KG1 (cell line): ENCODE measurements around the gene MCUR1.
"Not testable (repeated sequence)": the region's sequence is repeated elsewhere in the genome, so short reads cannot be mapped to it uniquely, and the experiment has no call there.

Experiments used
- DNase-seq: peaks from one replicate; lab custom pipeline; 2025; lab: John Stamatoyannopoulos, UW

The MCUR1 gene

DNA sequence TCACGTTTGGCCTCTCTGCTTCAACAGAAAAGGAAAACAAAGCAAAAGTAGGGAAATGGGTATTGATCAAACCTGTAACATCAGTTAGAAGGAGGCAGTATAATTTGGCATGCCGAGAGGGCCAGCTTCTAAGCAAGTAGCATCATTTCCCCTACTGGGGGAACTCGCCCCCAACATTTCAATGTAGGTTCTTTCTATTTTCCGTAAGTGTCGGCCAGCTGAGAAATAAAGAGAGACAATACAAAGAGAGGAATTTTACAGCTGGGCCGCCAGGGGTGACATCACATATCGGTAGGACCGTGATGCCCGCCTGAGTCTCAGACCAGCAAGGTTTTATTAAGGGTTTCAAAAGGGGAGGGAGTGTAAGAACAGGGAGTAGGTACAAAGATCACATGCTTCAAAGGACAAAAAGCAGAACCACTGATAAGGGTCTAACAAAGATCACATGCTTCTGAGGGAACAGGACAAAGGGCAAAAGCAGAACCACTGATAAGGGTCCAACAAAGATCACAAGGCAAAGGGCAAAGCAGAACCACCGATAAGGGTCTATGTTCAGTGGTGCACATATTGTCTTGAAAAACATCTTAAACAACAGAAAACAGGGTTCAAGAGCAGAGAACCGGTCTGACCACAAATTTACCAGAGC, 14.4 kb upstream of the MCUR1 start:
- DNase-seq: not testable (repeated sequence)

DNA sequence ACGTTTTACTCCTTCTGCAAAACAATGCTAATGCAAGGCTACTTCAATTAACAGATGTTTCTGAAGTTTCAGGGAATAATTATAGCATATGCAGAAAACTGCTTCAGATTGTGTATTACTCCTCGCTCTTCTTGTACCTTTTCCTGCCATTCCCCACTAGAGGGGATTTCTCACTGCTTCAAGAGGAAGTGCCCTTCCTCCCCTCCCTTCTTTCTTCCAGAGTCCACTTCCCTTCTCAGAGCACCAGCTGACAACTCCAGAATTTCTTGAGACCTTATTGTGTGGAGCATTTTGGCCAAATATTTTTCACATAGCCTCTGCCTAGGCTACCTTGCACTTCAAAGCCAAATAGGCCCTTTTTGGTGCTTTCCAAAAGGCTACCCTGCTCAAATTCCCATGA, 12.7 kb upstream of the MCUR1 start:
- DNase-seq: no peak

DNA sequence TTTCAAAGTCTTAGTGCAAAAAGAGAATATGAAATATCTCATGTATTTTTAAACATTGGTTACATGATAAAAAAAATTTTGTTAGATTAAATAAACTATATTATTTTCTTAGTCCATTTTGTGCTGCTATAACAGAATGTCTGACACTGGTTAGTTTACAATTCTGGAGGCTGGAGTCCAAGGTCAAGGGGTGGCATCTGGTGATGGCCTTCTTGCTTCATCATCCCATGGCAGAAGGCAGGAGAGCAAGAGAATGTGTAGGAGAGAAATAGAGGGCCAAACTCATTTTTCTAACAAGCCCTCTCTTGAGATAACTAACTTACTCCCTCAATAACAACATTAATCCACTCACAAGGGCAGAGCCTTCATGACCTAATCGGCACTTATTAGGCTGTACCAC, 11.5 kb upstream of the MCUR1 start:
- no peak for DNase-seq

DNA sequence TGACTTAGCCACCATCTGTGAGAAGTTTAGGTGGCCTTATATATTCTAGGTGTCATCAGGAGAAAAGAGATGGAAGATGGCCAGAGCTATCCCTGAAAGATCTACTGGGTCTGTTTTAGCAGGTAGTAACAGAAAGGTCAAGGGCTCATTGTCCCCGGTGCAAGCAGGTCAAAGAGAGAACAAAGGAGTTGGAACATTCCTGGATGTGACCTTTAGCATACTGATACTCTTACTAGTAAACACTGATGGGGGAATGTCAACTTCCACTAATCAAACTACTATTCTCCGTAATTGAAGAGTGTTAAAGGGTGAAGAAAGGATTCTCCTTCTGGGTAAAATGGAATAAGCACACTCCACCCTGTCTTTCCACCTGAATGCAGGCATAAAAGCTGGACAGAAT, 4.0 kb upstream of the MCUR1 start:
- DNase-seq: no peak

DNA sequence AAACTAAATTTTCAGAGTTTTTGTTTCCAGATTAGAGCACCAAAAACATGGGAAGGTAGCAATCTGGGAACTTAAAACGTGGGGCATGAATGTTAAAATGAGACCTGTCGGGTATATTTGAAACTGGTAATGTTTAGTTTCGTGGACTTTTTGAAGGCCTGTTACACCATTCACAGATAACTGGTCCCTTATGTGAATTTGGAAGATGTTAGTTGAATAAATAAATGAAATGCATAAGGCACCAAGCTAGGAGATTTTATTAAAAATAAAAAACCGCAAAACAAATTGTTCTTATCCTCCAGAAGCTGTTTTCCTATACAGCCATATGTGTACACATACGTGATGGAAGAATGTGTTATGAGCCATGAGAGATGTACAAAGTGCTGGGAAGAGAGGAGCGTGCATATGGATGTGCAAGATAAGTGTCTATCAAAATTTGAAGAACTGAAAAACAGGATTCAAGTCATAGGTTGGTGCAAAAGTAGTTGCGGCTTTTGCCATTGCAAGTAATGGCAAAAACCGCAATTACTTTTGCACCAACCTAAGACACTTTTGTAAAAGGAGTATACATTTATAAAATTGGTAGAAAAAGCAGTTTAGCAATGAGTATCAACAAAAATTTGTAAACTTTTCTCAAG, 700 bp upstream of the MCUR1 start:
- DNase-seq: no peak

DNA sequence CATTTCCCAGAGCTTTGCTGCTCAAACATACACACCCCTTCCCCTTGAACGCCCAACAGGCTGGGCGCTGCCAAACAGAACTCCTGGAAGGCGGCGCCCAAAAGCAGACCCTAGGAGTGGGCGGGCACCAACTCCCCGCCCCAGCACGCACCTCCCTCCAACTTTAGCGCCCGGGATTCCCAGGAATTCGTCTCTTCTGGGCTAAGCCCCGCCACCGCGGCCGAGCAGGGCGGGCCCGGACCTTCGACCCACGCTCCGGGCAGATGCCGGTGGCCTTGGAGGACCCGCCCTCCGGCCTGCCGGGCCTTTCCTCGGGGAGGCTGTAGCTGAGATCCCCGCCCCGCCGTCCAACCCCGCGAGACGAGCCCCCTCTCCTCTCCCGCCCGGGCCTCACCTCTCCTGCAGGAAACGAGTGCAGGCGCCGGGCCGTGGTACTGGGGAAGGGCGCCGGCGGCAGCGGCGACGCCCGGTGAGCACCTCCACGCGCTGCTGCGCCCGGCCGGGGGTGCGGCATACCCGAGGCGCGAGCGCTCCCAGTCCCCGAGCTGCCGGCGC, 659 bp downstream of the MCUR1 start:
- no peak for DNase-seq

DNA sequence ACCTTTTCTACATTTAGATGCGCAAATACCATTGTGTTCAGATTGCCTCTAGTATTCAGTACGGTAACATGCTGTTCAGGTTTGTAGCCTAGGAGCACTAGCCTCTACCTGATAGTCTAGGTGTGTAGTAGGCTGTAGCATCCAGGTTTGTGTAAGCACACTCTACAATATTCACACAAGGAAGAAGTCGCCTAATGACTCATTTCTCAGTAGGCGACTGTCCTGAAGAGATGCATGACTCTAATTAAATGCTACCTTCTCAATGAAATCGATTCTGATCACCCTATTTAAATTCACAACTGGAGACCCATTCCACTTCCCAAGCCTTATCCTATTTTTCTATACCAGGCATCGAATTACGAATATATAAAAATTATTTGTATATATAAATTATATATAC, 1.3 kb downstream of the MCUR1 start:
- peak; percentile 18 for DNase-seq

DNA sequence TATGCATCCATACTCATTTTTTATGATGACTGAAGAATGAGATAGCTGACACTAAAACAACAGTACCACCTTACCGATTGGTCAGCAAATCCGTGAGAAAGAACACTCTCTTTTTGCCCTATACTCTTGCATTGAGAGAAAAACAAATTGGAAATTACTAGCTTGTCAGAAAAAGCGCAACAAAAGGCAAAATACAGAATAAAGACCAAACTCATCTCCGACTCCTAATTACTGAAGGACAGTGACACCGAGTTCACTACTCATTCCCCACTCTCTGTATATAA, 2.1 kb downstream of the MCUR1 start:
- DNase-seq: no peak

DNA sequence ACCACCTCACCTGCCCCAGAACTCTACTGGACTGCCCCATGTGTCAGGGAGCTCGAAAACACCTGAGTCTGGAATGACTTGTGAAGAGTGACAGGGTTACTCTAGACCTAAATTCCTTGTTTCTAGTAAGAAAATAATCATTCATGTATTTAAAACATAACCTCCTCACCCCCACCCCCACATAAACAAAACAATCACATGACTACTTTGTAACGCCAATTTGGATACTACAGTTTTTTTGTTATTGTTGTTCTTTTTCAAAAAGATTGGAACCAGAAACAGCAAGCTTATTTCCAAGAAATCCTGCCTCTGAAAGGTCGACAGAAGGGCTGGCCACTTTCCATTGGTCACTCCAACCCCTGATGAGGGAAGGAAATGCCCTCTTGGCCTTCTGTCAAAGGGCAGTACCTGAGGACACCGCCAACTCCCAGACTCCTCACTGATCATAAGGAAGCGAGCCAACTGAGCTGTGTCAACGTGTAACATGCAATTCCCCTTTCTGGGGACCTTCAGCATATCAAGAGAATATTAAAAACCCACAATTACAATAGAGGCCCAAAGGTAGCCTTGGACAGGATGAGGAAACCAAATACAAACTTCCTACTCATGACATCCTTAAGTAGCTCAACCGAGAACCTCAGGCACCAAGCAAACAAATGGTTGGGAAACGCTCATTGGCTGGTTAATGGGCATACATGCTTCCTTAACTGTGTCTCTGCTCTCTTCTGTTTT, 2.6 kb downstream of the MCUR1 start:
- DNase-seq: no peak

DNA sequence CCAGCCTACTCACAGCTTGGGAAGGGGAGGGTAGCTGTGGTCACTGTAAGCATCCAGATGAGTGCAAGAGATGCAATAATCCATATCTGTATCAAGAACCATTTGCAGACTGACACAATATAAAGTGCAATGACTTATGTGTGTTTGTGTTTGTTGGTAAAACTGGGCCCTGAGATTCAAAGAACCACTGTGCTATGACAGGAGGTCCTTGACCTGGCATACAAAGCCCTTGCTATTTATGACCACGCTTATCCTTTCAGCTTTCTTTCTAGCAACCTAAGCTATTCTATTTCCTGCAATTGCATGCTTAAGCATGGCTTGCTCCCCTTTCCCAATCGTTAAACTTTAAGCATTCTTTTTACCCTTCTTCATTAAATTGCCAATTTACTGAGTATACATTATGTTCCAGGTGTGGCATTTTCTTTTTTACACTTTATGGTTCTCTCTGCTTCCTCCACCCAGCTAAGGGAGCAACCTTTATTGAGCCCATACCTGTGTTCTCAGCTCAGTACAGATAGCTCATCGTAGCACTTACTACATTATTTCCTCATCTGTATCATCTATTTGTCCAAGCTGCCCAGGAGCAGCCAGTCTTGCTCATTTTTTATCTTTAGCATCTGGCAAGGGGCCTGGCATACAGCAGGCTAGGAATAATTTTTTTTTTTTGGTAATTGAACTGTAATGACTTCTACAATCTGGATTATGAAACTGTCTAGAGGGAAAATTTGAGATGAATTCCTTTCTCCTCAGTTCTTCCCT, 3.5 kb downstream of the MCUR1 start:
- DNase-seq: no peak

DNA sequence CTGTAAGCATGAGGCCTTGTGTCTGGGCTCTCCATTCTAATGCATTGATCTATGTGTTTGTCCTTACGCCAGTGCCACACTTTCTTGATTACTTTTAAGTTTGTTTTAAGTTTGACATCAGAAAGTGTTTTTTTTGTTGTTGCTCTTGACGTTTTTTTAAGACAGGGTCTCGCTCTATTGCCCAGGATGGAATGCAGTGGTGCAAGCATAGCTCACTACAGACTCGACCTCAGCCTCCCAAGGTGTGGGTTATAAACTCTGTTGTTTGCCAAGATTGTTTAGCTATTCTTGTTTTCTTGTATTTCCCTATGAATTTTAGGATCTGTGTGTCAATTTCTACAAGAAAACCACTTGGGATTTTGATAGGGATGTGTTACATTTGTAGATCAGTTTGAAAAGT, 5.6 kb downstream of the MCUR1 start:
- DNase-seq: no peak

DNA sequence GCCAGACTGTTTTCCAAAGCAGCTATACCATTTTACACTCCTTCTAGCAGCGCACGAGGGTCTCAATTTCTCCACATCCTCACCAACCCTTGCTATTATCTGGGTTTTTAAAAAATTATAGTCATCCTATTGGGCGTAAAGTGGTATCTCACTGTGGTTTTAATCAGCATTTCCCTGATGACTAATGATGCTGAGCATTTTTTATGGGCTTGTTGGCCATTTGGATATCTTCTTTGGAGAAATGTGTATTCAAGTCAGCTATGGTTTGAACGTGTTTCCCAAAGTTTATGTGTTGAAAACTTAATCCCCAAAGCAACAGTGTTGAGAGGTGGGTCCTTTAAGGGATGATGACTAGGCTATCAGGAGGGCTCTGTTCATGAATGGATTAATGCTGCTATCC, 6.7 kb downstream of the MCUR1 start:
- no peak for DNase-seq

DNA sequence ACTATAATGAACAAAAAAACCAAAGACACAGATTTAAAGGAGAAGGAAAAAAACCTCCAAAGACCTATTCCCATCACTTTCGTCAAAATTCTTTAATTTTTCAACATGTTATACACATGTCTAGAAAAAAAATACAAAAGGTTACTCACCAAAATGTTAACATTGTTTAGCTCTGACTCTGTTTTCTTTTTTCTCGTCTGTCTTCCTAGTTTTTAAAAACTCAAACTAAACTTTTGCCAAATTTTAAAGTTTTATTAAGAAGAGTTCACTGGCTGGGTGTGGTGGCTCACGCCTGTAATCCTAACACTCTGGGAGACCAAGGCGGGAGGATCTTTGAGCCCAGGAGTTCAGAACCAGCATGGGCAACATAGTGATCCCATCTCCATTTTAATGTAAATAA, 10.8 kb downstream of the MCUR1 start:
- no peak for DNase-seq

DNA sequence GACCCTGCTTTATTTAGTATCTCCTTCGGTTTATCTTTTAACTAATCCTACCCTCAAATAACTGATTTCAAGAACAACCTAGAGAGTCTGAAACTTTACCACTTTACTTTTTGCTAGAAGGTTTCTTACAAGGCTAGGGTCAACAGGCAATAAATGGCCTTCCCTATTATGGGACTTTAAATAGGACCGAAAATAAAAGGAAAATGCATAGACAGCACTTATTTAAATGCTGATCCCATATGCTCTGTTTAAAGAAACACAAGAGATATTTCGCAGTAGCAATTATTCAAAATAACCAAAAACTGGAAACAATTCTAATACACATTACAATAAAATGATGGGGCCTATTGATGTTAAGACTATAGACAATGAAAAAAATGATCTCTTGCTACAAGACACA, 13.7 kb downstream of the MCUR1 start:
- no peak for DNase-seq

DNA sequence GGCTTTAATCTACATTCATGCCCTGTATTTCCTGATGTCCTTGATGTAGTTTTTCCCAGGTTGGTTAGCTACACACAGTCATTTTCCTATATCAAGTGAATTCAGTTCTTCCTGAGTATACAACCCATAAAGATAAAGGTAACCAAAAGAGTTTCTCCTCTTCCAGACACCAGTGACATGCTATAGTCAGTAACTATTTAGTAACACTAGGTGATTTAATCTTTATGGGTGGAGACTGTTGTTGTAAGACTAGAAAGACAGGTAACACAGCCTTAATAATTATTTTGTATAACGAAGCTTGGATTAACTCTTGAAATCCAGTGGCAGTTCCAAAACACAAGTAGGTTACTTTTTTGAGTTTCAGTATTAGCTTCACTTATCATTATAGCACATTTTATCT, 17.6 kb downstream of the MCUR1 start:
- DNase-seq: no peak

DNA sequence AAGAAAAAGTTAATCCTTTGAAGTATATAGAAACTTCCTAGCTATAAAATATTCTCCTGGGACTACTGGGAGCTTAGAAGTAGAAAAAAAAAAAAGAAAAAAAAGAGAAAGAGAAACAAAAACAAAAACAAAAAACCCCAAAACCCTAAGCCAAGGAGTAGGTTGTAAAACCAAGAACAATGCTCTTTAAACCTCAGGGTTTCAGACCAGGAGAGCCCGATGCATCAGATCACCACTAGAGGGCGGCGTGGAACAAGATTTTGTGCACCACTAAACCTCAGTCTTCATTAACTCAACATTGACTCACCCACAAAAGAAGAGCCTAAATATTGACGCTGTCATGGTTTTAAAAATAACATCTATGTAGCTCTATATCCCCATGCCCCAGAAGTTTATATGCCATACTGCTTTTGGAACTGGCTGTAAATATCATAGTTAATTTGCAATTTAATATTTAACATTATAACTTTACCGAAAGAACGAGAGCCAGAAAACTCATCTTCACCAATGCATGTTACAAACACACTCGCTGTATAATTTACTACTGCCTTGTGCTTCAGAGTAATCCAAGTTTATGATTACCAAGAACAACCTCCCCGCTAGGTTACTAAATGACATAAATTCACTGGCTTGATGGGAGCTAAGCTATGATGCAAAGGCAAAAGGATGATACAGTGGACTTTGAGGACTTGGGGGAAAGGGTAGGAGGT, 19.2 kb downstream of the MCUR1 start:
- DNase-seq: peak; percentile 18

DNA sequence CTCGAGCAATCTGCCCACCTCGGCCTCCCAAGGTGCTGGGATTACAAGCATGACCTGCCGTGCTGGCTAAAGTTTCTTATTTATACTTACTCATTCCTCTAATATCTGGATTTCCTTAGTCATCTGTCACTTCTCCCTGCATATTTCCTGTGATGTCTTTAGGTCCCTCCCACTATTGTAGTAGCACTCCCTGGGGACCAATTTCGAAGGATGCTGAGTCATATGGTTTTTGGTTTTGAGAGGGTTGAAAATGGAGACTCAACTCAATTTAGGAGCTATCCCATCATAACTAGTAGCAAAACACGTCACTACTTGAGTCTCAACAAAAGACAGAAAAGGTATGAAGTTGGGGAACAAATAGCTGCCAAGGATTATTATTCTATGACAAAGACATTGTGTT, 20.2 kb downstream of the MCUR1 start:
- no peak for DNase-seq

DNA sequence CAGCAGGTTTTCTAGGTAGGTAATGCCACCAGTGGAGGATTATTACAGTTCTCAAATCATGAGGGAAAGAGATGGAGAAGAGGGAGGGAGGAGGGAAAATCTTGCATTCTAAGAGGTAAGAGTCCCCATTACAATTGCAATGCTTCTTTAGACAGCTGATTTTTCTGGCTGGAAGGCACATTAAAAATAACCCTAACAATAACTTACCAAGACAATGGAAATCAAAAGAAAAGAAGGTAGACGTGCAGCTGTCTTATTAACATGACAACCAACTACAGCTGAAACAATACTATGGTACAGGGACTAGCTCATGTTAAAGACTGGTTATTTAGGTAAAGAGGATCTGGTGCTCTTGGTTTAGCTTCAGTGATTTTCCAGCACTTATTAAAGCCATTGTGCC, 24.6 kb downstream of the MCUR1 start:
- DNase-seq: no peak

DNA sequence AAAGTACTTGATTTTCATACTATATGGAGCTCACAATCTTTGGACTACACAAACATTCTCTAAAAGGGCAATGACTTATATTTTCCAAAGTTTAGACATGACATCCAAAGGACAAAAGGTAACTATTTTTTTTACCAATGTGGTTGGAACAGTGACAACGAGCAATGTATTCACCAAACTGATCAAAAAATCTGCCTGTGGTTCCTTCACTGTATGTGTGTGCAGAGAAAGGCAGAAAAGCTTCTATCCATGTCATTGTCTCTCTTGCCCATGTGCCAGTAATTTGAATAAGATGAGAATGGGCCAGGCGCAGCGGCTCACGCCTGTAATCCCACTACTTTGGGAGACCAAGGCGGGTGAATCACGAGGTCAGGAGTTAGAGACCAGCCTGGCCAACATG, 25.5 kb downstream of the MCUR1 start:
- no peak for DNase-seq

DNA sequence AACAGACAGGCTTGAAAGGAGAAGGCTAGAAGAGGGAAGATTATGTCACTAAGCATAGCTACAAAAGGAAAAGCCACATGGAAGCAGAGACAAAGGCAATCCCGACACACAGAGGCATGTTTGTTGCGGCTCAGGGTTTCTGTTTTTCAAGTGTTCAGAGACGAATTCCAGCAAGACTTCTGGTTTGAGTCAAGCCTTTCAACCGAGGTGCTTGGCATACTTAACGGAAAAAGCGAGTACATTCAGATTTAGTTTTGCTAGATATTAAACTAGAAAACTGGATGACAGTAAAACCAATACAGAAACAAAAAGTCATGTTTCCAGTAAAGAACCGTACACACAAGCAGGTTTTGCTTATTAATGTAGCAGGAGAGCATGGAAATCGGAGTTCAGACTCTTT, 27.2 kb downstream of the MCUR1 start:
- no peak for DNase-seq

DNA sequence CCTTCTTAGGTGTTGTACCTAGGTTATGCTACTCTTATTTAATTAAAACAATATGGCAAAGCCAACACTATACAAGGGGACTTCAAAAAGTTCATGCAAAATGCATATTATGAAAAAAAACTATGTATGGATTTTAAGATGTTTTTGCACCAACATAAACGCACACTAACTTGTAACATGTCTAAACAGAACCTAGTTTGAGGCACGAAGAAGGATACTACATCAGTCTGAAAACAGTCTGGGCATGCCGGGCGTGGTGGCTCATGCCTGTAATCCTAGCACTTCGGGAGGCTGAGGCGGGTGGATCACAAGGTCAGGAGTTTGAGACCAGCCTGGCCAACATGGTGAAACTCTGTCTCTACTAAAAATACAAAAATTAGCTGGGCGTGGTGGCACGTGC, 34.2 kb downstream of the MCUR1 start:
- not testable (repeated sequence) for DNase-seq

DNA sequence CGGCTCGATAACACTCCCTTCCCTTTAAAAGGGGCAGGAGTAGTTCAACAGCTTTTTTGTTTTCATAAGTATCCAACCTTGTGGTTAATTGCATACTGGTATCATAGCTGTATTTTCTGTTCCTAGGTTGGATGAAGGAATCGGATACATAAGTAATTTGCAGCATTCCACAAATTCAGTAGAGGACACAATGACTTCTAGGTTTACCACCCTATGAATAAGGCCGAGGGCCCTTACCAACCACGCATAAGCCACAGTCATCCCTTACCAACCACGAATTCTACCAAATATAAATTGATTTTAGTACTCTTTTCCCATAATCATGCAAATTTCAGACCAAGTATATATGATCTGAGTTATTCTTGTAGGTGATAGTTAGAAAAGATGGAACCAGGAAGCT, 36.3 kb downstream of the MCUR1 start:
- DNase-seq: no peak
